Stimulated activated CD4-positive, alpha-beta T cell treated with anti-CD3 and anti-CD28 coated beads, Interleukin-15, amount 100 ng/mL, for 48 hours (primary cell): ENCODE data around the gene SHB.
"Not testable (repeated sequence)": the region's sequence is repeated elsewhere in the genome, so short reads cannot be mapped to it uniquely, and the experiment has no call there.

Experiments used
- DNase-seq, 2 donors: peaks; one replicate each; pipeline ENCODE4 v3.0.0-alpha.2; 2020; ENCODE audit warnings: low read depth in 2 of 2

Gene SHB

GRCh38 chr9:37903647-37904444, 165.2 kb downstream of the SHB start, which contains the start of gene SLC25A51:
TSS of gene SLC25A51 (minus strand) at chr9:37904127. CDS start at chr9:37888550, 15,577 bp downstream.
- peak; percentile 87 to 89 for DNase-seq

- no peak for DNase-seq
These were observed 166.0 kb downstream of the SHB start for GRCh38 chr9:37902796-37903646.

- DNase-seq: no peak
These were observed 166.9 kb downstream of the SHB start for GRCh38 chr9:37902131-37902530.

- no peak for DNase-seq
These were observed 170.0 kb downstream of the SHB start for GRCh38 chr9:37899041-37899440.

GRCh38 chr9:37897665-37898064, 171.4 kb downstream of the SHB start:
- no peak for DNase-seq

GRCh38 chr9:37892063-37892462, 177.0 kb downstream of the SHB start:
- no peak for DNase-seq

- DNase-seq: not testable (repeated sequence)
These were observed 178.0 kb downstream of the SHB start for GRCh38 chr9:37891042-37891441.

GRCh38 chr9:37889536-37889935, 179.5 kb downstream of the SHB start:
- DNase-seq: no peak

GRCh38 chr9:37887977-37888583, 180.9 kb downstream of the SHB start:
- DNase-seq: not testable (repeated sequence)

GRCh38 chr9:37880916-37881479, 188.0 kb downstream of the SHB start:
- DNase-seq: no peak

GRCh38 chr9:37876376-37876775, 192.7 kb downstream of the SHB start:
- DNase-seq: no peak

GRCh38 chr9:37873955-37874354, 195.1 kb downstream of the SHB start:
- no peak for DNase-seq

- no peak for DNase-seq
These were observed 198.2 kb downstream of the SHB start for GRCh38 chr9:37870799-37871176.

- DNase-seq: no peak
These were observed 198.8 kb downstream of the SHB start for GRCh38 chr9:37870081-37870798.
